Brain microvascular endothelial cell (primary cell): ENCODE results near the gene KRTAP9-1.

Source experiments
- DNase-seq: peaks from one replicate; pipeline ENCODE4 v3.0.0-alpha.2; 2020
- H3K27ac ChIP-seq: fragments of 250-450 bp; sonication (Bioruptor Pico); 2 replicates; pipeline ENCODE4 v1.5.1; 2020; ENCODE audit warnings: mild to moderate bottlenecking, moderate library complexity
- H3K27me3 ChIP-seq: fragments of 250-450 bp; sonication (Bioruptor Pico); replicated peaks from 2 replicates; pipeline ENCODE4 v1.5.1; 2020; ENCODE audit warnings: mild to moderate bottlenecking
- H3K36me3 ChIP-seq: fragments of 250-450 bp; sonication (Bioruptor Pico); replicated peaks from 2 replicates; pipeline ENCODE4 v1.5.1; 2020; ENCODE audit warnings: mild to moderate bottlenecking
- H3K4me3 ChIP-seq: 2 replicates; pipeline ENCODE4 v1.5.1; 2011; ENCODE audit warnings: low read depth, mild to moderate bottlenecking, control low read depth, low read length, moderate library complexity
- CTCF ChIP-seq: IDR thresholded peaks from 2 replicates; pipeline ENCODE4 v1.5.1; 2011; ENCODE audit warnings: low read depth, mild to moderate bottlenecking, moderate library complexity, low read length, control low read depth, inconsistent platforms; ENCODE audit errors: missing control alignments
- in situ Hi-C: cut with HindIII; loops from 2 replicates; pipeline ENCODE4 v1.10.0; 2017; ENCODE audit warnings: low sequenced_read_pairs, low pct_ligation_motif_present

The KRTAP9-1 gene

GRCh38 chr17:41190328-41190727 is 641 bp downstream of the KRTAP9-1 start:
- no peak overlapping the region for H3K4me3 ChIP-seq
- H3K36me3 ChIP-seq: no peaks in the 10 kb centered on the region
- DNase-seq: no peak
- H3K27ac ChIP-seq: no peak overlapping the region
- in situ Hi-C loops: no loop called here
- TF ChIP-seq CTCF: no peak
- H3K27me3 ChIP-seq: no peaks in the 10 kb centered on the region

GRCh38 chr17:41196068-41196467 is 6.4 kb downstream of the KRTAP9-1 start:
- TF ChIP-seq CTCF: no peak
- Histone ChIP-seq H3K36me3 (no peaks in the 10 kb centered on the region), H3K4me3 (no peak overlapping the region), H3K27ac (no peak overlapping the region), H3K27me3 (no peaks in the 10 kb centered on the region)
- in situ Hi-C loops: no loop called here
- no peak for DNase-seq

DNA sequence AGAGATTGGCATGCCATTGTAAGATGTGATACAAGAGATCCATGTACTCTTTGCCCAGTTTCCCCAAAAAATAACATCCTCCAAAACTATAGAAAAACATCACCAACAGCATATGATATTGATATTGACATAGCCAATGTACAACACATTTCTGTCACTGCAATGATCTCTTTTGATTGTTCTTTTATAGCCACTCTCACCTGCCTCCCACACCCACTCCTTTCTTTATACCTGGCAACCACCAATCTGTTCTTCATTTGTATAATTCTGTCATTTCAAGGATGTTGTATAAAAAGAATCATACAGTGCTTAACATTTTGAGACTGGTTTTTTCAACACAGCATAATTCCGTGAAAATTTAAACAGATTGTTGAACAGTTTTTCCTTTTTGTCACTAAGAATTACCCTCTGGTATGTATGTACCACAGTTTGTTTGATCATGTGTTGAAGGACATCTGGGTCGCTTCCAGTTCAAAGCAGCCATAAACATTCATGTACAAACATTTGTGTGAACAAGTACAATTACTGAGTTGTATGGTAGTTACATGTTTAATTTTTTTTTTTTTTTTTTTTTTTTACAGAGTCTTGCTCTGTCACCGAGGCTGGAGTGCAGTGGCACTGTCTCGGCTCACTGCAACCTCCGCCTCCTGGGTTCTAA is 9.9 kb downstream of the KRTAP9-1 start:
- no peak for DNase-seq
- no peak for TF ChIP-seq CTCF
- Histone ChIP-seq H3K27ac (no peak overlapping the region), H3K4me3 (no peak overlapping the region), H3K27me3 (no peaks in the 10 kb centered on the region), H3K36me3 (no peaks in the 10 kb centered on the region)
- in situ Hi-C loops: no loop called here

GRCh38 chr17:41211845-41212466 is 22.3 kb downstream of the KRTAP9-1 start:
- no peak overlapping the region for H3K27ac ChIP-seq
- no peaks in the 10 kb centered on the region for H3K27me3 ChIP-seq
- in situ Hi-C loops: no loop called here
- H3K36me3 ChIP-seq: no peaks in the 10 kb centered on the region
- DNase-seq: no peak
- no peak overlapping the region for H3K4me3 ChIP-seq
- no peak for TF ChIP-seq CTCF

DNA sequence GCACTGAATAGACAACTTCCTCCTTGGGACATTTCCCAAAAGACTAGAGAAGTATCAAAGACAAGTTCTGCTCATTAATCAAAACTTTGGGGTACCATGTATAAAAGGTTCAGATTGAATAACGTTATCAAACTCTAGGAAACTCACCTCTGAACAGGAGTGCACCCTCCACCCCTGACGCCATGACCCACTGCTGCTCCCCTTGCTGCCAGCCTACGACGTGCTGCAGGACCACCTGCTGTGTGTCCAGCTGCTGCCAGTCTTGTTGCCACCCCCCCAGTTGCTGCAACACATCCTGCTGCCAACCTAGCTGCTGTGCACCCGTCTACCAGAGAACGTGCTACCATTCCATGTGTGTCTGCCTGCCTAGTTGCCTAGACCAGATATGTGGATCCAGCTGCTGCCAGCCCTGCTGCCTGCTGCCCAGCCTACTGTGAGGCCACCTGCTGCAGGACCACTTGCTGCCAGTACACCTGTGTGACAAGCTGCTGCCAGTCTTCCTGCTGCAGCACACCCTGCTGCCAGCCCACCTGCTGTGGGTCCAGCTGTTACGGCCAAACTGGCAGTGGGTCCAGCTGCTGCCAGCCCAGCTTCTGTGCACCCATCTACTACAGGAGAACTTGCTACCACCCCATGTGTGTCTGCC is 23.0 kb downstream of the KRTAP9-1 start:
- no peaks in the 10 kb centered on the region for H3K27me3 ChIP-seq
- no peak for TF ChIP-seq CTCF
- in situ Hi-C loops: no loop called here

More for the DNA sequence above, 23.0 kb downstream of the KRTAP9-1 start:
- DNase-seq: no peak
- Histone ChIP-seq H3K4me3 (no peak overlapping the region), H3K27ac (no peak overlapping the region), H3K36me3 (no peaks in the 10 kb centered on the region)
